Bronchial epithelial cell (primary cell): Measurements from ENCODE around the gene HECW1. TPM values are rescaled to one million over a fixed set of nuclear protein-coding genes. Genes with fewer than 3 reads are reported as not detected.

Source experiments
- DNase-seq: peaks from one replicate; pipeline ENCODE4 v3.0.0-alpha.2; 2010; ENCODE audit warnings: low read depth
- FAIRE-seq: peaks from 2 replicates; lab custom pipeline; 2011; peaks lifted over from hg19 to GRCh38; lab: Jason Lieb, UNC
- H3K27me3 ChIP-seq: 2 replicates; pipeline ENCODE4 v1.5.1; 2011; ENCODE audit warnings: low read length; ENCODE audit not compliant: control insufficient read depth, insufficient read depth
- H3K36me3 ChIP-seq: 2 replicates; pipeline ENCODE4 v1.5.1; 2011; ENCODE audit warnings: low read length; ENCODE audit not compliant: control insufficient read depth, insufficient read depth
- H3K4me3 ChIP-seq: 2 replicates; pipeline ENCODE4 v1.5.1; 2011; ENCODE audit warnings: mild to moderate bottlenecking, low read depth, low read length, control low read depth
- total RNA-seq: library from RNA; depleted of rRNA; stranded (reverse); fragments of >200 nt; gene quantifications from 2 replicates; pipeline ENCODE4 v1.2.1, GENCODE V29; 2014
- TF ChIP-seq, protein P1 (sequence below): IDR thresholded peaks from 2 replicates; pipeline ENCODE4 v1.5.1; 2011; ENCODE audit warnings: mild to moderate bottlenecking, moderate library complexity, low read length, control low read depth, inconsistent platforms; ENCODE audit not compliant: insufficient read depth, severe bottlenecking

HECW1 gene
- total RNA-seq, 1 donor from 2014 or later, result under 0.01 TPM

GRCh38 chr7:43351683-43352082 lies 239.2 kb downstream of the HECW1 start:
- no peak for FAIRE-seq
- Histone ChIP-seq H3K36me3 (no peaks in the 10 kb centered on the region), H3K27me3 (no peaks in the 10 kb centered on the region), H3K4me3 (no peak overlapping the region)
- DNase-seq, result peak; percentile 39
- TF ChIP-seq, protein P1, sequence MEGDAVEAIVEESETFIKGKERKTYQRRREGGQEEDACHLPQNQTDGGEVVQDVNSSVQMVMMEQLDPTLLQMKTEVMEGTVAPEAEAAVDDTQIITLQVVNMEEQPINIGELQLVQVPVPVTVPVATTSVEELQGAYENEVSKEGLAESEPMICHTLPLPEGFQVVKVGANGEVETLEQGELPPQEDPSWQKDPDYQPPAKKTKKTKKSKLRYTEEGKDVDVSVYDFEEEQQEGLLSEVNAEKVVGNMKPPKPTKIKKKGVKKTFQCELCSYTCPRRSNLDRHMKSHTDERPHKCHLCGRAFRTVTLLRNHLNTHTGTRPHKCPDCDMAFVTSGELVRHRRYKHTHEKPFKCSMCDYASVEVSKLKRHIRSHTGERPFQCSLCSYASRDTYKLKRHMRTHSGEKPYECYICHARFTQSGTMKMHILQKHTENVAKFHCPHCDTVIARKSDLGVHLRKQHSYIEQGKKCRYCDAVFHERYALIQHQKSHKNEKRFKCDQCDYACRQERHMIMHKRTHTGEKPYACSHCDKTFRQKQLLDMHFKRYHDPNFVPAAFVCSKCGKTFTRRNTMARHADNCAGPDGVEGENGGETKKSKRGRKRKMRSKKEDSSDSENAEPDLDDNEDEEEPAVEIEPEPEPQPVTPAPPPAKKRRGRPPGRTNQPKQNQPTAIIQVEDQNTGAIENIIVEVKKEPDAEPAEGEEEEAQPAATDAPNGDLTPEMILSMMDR, result no peak

GRCh38 chr7:43353902-43354301 lies 241.5 kb downstream of the HECW1 start:
- Histone ChIP-seq H3K4me3 (no peak overlapping the region), H3K36me3 (no peaks in the 10 kb centered on the region), H3K27me3 (no peaks in the 10 kb centered on the region)
- FAIRE-seq (no peak), DNase-seq (peak; percentile 13)
- TF ChIP-seq, protein P1, result no peak

- FAIRE-seq (peak; percentile 90), DNase-seq (peak; percentile 48)
- H3K4me3 ChIP-seq, result no peak overlapping the region
- TF ChIP-seq, protein P1, result no peak
- H3K36me3 ChIP-seq, result no peaks in the 10 kb centered on the region
- no peaks in the 10 kb centered on the region for H3K27me3 ChIP-seq
Observed at GRCh38 chr7:43362652-43363034, 250.2 kb downstream of the HECW1 start.

DNA sequence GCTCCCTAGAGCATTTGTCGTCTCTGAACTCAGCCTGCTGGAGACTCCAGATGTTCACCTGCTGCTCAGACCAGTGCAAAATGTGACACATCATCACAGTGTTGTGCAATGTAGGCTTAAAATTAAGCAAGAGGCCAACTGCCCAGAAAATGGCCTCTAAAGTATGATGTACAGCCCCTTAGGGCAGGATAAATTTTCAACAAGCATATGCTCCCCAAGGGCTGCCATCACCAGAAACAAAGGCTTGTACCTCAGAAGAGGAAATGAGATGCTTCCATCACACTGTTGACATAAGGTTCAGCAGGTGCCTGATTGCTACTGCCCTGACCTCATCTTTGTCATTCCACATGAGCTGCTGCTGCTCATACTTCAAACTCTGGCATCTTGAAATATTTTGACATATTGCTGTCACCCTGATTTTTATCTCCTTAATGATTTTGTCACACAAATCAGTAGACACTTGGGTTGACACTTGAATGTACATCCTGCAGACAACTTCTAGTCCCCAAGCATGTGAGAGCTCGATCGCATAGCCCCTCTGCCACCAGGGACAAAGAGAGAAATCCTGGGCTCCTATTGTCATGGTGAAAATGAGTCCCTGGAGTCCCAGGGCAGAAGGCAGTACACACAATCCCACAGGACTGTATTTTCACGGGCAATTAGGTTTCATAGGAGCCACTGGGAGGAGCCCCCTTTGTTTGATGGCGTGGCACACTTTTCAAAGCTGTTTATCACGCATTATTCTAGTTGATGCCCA lies 250.8 kb downstream of the HECW1 start:
- peak; percentile 77 for DNase-seq
- H3K27me3 ChIP-seq, result no peaks in the 10 kb centered on the region
- TF ChIP-seq, protein P1, result no peak
- H3K4me3 ChIP-seq, result no peak overlapping the region
- H3K36me3 ChIP-seq, result no peaks in the 10 kb centered on the region
- FAIRE-seq, result peak; percentile 28

DNA sequence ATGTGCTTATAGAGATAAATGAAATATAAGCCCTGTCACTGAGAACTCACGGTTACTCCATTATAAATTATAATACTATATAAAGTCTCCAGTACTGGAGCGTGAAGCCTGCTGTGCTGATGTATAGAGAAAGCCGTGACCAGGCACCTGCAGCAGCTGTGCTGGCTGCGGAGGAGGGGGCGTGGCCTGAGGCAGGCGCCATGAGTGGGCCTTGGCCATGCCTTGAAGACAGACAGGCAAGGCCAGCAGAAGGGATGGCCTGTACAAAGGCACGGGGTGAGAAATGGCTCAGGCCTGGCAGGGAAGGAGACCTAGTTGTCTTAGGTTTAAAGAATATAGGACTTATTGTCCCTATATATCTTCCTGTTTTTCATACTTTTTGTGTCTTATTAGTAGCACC lies 251.9 kb downstream of the HECW1 start:
- TF ChIP-seq, protein P1, result no peak
- Histone ChIP-seq H3K4me3 (no peak overlapping the region), H3K36me3 (no peaks in the 10 kb centered on the region), H3K27me3 (no peaks in the 10 kb centered on the region)
- DNase-seq (no peak), FAIRE-seq (no peak)
